Choroid plexus epithelial cell (primary cell): ENCODE measurements around the gene SMCO2.

ENCODE experiments used
- DNase-seq: peaks from one replicate; pipeline ENCODE4 v3.0.0-alpha.2; 2010; ENCODE audit warnings: low read depth
- H3K4me3 ChIP-seq: 2 replicates; pipeline ENCODE4 v1.5.1; 2011; ENCODE audit warnings: low read depth, mild to moderate bottlenecking, control low read depth, low read length, moderate library complexity
- TF ChIP-seq, protein P1 (sequence below): conservative IDR thresholded peaks from 2 replicates; pipeline ENCODE4 v1.5.1; 2011; ENCODE audit warnings: low read depth, mild to moderate bottlenecking, control low read depth, inconsistent platforms, low read length, moderate library complexity

Gene SMCO2

DNA sequence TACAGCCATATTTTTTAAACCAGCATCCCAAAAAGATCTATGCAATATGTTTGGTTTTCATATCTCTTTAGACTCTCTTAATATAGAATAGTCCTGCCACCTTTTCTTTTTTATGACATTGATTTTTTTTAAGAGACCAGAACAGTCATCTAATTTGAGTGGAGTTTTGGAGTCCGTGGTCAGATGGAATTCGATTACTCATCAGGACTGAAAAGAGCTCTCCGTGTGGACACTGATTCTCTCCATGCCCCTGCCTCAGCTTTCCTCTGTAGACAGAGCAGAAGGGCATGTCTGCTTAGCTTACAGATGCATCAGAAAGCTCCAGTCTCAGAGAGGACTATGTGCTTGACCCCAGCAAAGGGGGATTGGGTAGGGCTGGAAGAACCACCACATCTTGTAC, 27.8 kb downstream of the SMCO2 start:
- no peak overlapping the region for H3K4me3 ChIP-seq
- peak; percentile 82 for DNase-seq
- TF ChIP-seq, protein P1, sequence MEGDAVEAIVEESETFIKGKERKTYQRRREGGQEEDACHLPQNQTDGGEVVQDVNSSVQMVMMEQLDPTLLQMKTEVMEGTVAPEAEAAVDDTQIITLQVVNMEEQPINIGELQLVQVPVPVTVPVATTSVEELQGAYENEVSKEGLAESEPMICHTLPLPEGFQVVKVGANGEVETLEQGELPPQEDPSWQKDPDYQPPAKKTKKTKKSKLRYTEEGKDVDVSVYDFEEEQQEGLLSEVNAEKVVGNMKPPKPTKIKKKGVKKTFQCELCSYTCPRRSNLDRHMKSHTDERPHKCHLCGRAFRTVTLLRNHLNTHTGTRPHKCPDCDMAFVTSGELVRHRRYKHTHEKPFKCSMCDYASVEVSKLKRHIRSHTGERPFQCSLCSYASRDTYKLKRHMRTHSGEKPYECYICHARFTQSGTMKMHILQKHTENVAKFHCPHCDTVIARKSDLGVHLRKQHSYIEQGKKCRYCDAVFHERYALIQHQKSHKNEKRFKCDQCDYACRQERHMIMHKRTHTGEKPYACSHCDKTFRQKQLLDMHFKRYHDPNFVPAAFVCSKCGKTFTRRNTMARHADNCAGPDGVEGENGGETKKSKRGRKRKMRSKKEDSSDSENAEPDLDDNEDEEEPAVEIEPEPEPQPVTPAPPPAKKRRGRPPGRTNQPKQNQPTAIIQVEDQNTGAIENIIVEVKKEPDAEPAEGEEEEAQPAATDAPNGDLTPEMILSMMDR: no peak

DNA sequence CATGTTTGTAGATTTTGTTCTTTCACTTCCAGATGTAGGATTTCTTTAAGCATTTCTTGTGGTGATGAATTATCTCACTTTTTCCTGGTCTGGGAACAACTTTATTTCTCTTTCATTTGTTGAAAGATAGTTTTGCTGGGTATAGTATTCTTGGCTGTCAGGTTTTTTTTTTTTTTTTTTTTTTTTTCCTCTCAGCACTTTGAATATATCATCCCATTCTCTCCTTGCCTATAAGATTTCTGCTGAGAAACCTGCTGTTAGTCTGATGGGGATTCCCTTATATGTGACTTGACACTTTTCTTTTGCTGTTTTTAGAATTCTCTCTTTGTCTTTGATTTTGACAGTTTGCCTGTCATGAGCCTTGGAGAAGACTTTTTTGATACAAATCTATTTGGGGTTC, 30.5 kb downstream of the SMCO2 start:
- no peak for DNase-seq
- no peak overlapping the region for H3K4me3 ChIP-seq
- TF ChIP-seq, protein P1: no peak

DNA sequence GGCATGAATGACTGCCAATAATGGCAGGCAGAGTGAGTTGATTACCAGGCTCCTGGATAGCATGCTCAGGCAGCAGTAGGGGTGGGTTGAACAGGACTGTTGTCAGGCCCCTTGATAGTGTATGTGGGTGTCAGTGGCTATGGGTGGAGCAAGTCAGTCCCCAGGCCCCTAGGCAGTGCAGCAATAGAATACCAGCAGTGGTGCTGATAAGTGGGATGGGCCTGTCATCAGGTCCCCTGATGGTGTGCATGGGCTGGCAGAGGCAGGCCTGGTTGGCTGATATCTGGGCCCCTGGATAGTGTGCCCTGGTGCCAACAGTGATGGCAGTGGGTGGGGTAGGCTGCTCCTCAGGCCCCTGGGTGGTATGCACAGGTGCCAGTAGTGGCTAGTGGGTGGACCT, 32.4 kb downstream of the SMCO2 start:
- no peak overlapping the region for H3K4me3 ChIP-seq
- TF ChIP-seq, protein P1: no peak
- no peak for DNase-seq

DNA sequence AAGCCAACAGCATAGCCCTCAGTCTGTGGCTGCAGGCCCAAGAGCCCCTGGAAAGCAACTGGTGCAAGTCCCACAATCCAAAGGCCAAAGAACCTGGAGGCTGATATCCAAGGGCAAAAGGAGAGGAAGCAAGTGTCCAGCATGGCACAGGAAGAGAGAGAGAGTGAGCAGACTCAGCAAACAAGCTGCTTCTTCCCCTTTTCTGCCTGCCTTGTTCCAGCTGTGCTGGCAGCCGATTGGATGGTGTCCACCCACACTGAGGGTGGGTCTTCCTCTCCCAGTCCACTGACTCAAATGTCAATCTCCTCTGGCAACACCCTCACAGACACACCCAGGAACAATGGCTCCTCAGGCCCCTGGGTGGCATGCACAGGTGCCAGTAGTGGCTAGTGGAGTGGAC, 33.5 kb downstream of the SMCO2 start:
- DNase-seq: no peak
- TF ChIP-seq, protein P1: no peak
- no peak overlapping the region for H3K4me3 ChIP-seq

DNA sequence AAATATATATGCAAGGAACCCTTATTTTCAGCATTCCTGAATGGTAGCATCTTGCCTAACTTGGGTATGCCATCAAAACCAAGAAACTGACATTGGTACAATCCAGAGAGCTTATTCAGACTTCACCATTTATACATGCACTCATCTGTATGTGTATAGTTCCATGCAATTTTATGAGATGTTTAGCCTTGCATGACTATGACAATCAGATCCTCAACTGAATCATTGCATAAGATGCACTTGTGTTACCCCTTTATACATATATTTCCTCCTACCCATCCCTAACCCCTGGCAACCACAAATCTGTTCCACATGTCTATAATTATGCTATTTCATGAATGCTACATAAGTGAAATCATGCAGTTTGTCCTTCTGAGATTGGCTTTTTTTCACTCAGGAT, 40.4 kb downstream of the SMCO2 start:
- DNase-seq: no peak
- H3K4me3 ChIP-seq: no peak overlapping the region
- TF ChIP-seq, protein P1: no peak

DNA sequence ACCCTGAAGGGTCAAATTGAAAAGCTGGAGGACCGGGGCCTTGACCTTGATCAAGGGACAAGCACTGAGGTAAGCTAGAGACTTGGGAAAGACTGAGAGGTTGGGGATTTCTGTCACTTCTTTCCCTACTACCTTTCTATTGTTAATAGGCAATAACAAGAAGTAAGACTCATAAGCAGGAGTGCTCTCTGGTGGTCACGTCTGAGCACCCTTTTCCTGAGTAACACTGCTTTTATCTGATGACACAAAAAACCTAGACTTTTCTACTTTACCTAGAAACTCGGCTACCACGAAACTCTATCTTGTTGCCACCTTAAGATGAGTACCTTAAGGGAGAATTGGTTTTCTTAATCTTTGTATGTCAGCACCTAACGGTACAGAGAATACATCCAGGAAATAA, 41.9 kb downstream of the SMCO2 start:
- DNase-seq: peak; percentile 46
- TF ChIP-seq, protein P1: peak; percentile 57
- no peak overlapping the region for H3K4me3 ChIP-seq

DNA sequence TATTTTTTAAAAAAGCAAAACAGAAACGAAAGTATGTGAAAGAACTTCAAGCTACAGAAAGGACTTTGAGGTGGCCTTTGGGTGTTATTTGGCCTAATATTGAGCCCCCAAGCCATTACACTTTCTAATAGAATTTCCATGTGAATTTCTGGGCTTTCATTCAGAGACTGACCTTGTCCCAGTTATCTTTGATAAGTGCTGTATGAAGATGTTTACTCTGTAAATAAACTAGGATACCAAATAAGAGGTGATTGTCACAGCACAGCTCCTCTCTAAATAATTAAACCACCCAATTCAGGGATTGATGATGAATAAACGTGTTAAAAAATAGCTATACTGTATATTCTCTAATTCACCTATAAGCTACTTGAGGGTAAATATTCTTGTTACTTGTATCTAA, 44.7 kb downstream of the SMCO2 start:
- TF ChIP-seq, protein P1: no peak
- DNase-seq: no peak
- no peak overlapping the region for H3K4me3 ChIP-seq
